Measurements from ENCODE around the gene MSL1. TPM values are rescaled to one million over a fixed set of nuclear protein-coding genes. Genes with fewer than 3 reads are reported as not detected.

Gene MSL1
- total RNA-seq, 1 donor from 2014 or later, result 96.2 TPM

- H3K4me1 Mint-ChIP-seq (ENCODE audit: unreplicated experiment), result peaks cover 17% of the 10 kb centered on the region
- peaks cover 7% of the 10 kb centered on the region for H3K36me3 Mint-ChIP-seq (ENCODE audit: low read depth, unreplicated experiment)
- H3K9me3 Mint-ChIP-seq (ENCODE audit: unreplicated experiment), result no peaks in the 10 kb centered on the region
- no peak for DNase-seq (ENCODE audit: low spot score)
- no peak overlapping the region for H3K27ac Mint-ChIP-seq (ENCODE audit: unreplicated experiment)
- H3K27me3 Mint-ChIP-seq (ENCODE audit: unreplicated experiment), result peaks cover 11% of the 10 kb centered on the region
- TF ChIP-seq, protein P1, sequence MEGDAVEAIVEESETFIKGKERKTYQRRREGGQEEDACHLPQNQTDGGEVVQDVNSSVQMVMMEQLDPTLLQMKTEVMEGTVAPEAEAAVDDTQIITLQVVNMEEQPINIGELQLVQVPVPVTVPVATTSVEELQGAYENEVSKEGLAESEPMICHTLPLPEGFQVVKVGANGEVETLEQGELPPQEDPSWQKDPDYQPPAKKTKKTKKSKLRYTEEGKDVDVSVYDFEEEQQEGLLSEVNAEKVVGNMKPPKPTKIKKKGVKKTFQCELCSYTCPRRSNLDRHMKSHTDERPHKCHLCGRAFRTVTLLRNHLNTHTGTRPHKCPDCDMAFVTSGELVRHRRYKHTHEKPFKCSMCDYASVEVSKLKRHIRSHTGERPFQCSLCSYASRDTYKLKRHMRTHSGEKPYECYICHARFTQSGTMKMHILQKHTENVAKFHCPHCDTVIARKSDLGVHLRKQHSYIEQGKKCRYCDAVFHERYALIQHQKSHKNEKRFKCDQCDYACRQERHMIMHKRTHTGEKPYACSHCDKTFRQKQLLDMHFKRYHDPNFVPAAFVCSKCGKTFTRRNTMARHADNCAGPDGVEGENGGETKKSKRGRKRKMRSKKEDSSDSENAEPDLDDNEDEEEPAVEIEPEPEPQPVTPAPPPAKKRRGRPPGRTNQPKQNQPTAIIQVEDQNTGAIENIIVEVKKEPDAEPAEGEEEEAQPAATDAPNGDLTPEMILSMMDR (IDR thresholded peaks at IDR 0.05; ENCODE audit: unreplicated experiment), result no peak
- peak overlapping the region; percentile 70 for H3K4me3 Mint-ChIP-seq (ENCODE audit: unreplicated experiment)
Measured at GRCh38 chr17:40074175-40074512, 47.6 kb upstream of the MSL1 start.

DNA sequence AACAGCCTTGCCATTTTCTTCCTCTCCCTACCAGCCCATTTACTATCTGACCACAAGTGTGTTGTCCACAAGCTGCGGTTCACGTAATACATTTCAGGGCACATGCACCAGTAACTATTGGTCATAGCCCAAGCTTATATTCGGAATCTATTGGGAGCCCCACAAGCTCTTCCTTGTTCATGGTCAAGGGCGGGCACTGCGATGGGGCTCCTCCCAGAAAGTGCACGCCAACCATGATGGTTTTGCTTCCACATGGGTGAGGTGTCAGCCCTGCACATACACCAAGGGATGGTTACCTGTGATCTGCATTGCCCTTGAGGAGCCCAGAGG, 46.9 kb upstream of the MSL1 start:
- Mint-ChIP-seq H3K4me3 (ENCODE audit: unreplicated experiment) (no peak overlapping the region), H3K36me3 (ENCODE audit: low read depth, unreplicated experiment) (peaks cover 7% of the 10 kb centered on the region), H3K27ac (ENCODE audit: unreplicated experiment) (no peak overlapping the region), H3K9me3 (ENCODE audit: unreplicated experiment) (no peaks in the 10 kb centered on the region), H3K4me1 (ENCODE audit: unreplicated experiment) (peaks cover 10% of the 10 kb centered on the region), H3K27me3 (ENCODE audit: unreplicated experiment) (peaks cover 8% of the 10 kb centered on the region)
- TF ChIP-seq, protein P1 (IDR thresholded peaks at IDR 0.05; ENCODE audit: unreplicated experiment), result no peak
- no peak for DNase-seq (ENCODE audit: low spot score)

GRCh38 chr17:40075201-40075941, 46.4 kb upstream of the MSL1 start:
- H3K27me3 Mint-ChIP-seq (ENCODE audit: unreplicated experiment), result peaks cover 8% of the 10 kb centered on the region
- no peaks in the 10 kb centered on the region for H3K9me3 Mint-ChIP-seq (ENCODE audit: unreplicated experiment)
- DNase-seq (ENCODE audit: low spot score), result peak; percentile 73
- TF ChIP-seq, protein P1 (IDR thresholded peaks at IDR 0.05; ENCODE audit: unreplicated experiment), result peak; percentile 86
- peaks cover 7% of the 10 kb centered on the region for H3K36me3 Mint-ChIP-seq (ENCODE audit: low read depth, unreplicated experiment)
- H3K4me1 Mint-ChIP-seq (ENCODE audit: unreplicated experiment), result peaks cover 10% of the 10 kb centered on the region
- H3K27ac Mint-ChIP-seq (ENCODE audit: unreplicated experiment), result no peak overlapping the region
- peak overlapping the region; percentile 21 for H3K4me3 Mint-ChIP-seq (ENCODE audit: unreplicated experiment)

- no peak for DNase-seq (ENCODE audit: low spot score)
- H3K27me3 Mint-ChIP-seq (ENCODE audit: unreplicated experiment), result peaks cover 8% of the 10 kb centered on the region
- no peaks in the 10 kb centered on the region for H3K9me3 Mint-ChIP-seq (ENCODE audit: unreplicated experiment)
- H3K4me1 Mint-ChIP-seq (ENCODE audit: unreplicated experiment), result peaks cover 10% of the 10 kb centered on the region
- peak overlapping the region; percentile 21 for H3K4me3 Mint-ChIP-seq (ENCODE audit: unreplicated experiment)
- no peak overlapping the region for H3K27ac Mint-ChIP-seq (ENCODE audit: unreplicated experiment)
- TF ChIP-seq, protein P1 (IDR thresholded peaks at IDR 0.05; ENCODE audit: unreplicated experiment), result no peak
- H3K36me3 Mint-ChIP-seq (ENCODE audit: low read depth, unreplicated experiment), result peaks cover 7% of the 10 kb centered on the region
Measured at GRCh38 chr17:40075942-40076498, 45.8 kb upstream of the MSL1 start.

GRCh38 chr17:40076591-40076990, 45.2 kb upstream of the MSL1 start:
- Mint-ChIP-seq H3K36me3 (ENCODE audit: low read depth, unreplicated experiment) (peaks cover 7% of the 10 kb centered on the region), H3K27me3 (ENCODE audit: unreplicated experiment) (peaks cover 8% of the 10 kb centered on the region), H3K4me1 (ENCODE audit: unreplicated experiment) (peaks cover 10% of the 10 kb centered on the region), H3K27ac (ENCODE audit: unreplicated experiment) (no peak overlapping the region), H3K4me3 (ENCODE audit: unreplicated experiment) (no peak overlapping the region), H3K9me3 (ENCODE audit: unreplicated experiment) (no peaks in the 10 kb centered on the region)
- DNase-seq (ENCODE audit: low spot score), result no peak
- TF ChIP-seq, protein P1 (IDR thresholded peaks at IDR 0.05; ENCODE audit: unreplicated experiment), result no peak

All from endothelial cell (in vitro differentiated cells).